Right kidney (tissue), 9 donors: ENCODE data around the gene GLDC.
"Not testable (repeated sequence)": the region's sequence is repeated elsewhere in the genome, so short reads cannot be mapped to it uniquely, and the experiment has no call there.

ENCODE experiments used
- DNase-seq: peaks from one replicate; pipeline ENCODE4 v3.0.0-alpha.2; 2016
- long read RNA-seq, 8 donors: transcript quantifications; one replicate each; lab custom pipeline, GENCODE V29; 2026

GLDC gene
- long read RNA-seq, donor 1, partial matches to known transcripts = 0 of 1 reads
- long read RNA-seq, donor 1, other reads (novel, unspliced or antisense) = 0 of 1 reads
- long read RNA-seq, donor 2, partial matches to known transcripts = 0 of 1 reads
- long read RNA-seq, donor 2, other reads (novel, unspliced or antisense) = 0 of 1 reads
- long read RNA-seq, donor 3, partial matches to known transcripts = 0 of 1 reads
- long read RNA-seq, donor 3, other reads (novel, unspliced or antisense) = 0 of 1 reads
- long read RNA-seq, donor 4, partial matches to known transcripts = 0 of 2 reads
- long read RNA-seq, donor 4, other reads (novel, unspliced or antisense) = 0 of 2 reads
- long read RNA-seq, donor 5, transcript GLDC-201 (25 exons, 3,900 nt) = major isoform, 7 of 7 reads
- long read RNA-seq, donor 5, partial matches to known transcripts = 0 of 7 reads
- long read RNA-seq, donor 5, other reads (novel, unspliced or antisense) = 0 of 7 reads
- long read RNA-seq, donor 6, partial matches to known transcripts = 0 of 2 reads
- long read RNA-seq, donor 6, other reads (novel, unspliced or antisense) = 0 of 2 reads
- long read RNA-seq, donor 7, transcript GLDC-201 (25 exons, 3,900 nt) = major isoform, 5 of 5 reads
- long read RNA-seq, donor 7, partial matches to known transcripts = 0 of 5 reads
- long read RNA-seq, donor 7, other reads (novel, unspliced or antisense) = 0 of 5 reads
- long read RNA-seq, donor 8, partial matches to known transcripts = 0 of 3 reads
- long read RNA-seq, donor 8, other reads (novel, unspliced or antisense) = 0 of 3 reads

DNA sequence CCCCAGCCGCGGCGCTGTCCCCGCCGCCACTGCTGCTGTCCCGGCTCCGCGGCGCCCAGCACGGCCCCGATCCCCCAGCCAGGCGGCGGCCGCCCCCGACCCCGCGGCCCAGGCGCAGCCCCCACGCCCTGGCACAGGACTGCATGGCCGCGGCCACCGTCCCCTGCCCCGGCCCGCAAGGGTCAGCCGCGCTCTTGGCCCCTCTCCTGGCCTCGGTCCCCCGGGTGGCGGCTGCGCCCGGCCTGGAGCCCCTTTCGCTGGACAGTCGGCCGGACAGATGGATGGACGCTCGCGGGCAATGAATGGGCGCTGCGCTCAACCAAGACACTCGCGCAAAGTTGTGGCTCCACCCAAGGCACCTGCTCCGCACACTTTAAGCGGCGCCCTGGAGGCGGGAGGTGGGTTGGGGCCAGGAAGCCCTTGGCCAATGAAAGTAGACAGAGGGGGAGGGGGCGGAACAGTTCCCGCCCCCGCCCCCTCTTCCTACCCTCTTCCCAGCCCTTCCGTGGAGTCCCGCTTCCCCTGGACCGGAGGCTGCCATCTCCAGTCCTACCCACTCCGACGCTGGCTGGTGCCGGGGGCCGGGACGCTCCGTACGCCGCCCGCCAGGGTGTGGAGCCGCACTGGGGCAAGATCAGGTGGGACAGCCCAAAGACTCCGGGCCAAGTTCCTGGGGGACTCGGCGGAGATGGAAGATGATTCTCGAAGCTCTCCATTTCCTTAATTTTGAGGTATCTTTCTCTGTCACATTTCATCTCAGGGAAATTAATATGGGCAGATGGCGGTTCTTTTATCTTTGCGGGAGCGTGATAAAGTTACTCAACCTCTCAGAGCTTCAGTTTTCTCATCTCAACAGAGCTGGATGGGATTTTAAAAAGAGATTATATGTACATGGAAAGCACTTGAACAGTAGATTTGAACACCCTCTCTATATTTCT is at the start of gene GLDC:
Gene GLDC (minus strand): TSS at position 375 of the 938 bp plus-strand sequence. CDS start 230 bp downstream, at position 145.
- DNase-seq = peak; percentile 80

DNA sequence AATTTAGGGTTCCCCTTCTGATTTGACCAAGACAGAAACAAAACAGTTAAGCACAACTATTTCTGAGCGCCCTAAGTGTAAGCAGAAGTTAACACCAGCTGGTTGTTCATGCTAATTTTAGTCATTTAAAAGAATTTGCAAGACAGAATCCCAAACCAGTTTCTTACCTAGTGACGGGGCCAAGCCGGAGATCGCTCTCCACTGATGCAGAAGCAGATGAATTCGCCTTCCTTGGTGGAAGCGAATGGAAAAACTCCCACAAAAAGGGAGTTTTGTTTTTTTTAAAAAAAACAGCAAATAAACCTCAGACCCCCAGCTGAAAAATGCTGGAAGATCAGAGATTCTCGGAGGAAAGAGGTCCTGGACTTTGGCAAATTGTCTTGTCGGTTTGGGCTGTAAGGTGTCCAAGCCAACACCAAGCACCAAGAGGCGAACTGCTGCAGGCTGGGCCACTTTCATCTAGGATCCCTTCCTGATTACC is 47.4 kb upstream of the GLDC start:
- no peak for DNase-seq

DNA sequence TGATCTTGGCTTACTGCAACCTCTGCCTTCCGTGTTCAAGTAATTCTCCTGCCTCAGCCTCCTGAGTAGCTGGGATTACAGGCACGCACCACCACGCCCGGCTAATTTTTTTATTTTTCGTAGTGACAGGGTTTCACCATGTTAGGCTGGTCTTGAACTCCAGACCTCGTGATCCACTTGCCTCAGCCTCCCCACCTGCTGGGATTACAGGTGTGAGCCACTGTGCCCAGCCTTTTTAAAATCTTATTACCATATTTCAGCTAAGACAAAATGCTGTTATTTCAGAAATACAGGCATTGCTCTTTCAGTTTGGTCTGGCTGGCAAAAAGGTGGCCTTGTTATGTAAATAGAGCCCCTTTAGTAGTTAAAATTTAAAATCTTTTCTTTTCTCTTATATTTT is 46.9 kb upstream of the GLDC start:
- no peak for DNase-seq

- not testable (repeated sequence) for DNase-seq
These were observed 45.1 kb upstream of the GLDC start for GRCh38 chr9:6690675-6691070.

DNA sequence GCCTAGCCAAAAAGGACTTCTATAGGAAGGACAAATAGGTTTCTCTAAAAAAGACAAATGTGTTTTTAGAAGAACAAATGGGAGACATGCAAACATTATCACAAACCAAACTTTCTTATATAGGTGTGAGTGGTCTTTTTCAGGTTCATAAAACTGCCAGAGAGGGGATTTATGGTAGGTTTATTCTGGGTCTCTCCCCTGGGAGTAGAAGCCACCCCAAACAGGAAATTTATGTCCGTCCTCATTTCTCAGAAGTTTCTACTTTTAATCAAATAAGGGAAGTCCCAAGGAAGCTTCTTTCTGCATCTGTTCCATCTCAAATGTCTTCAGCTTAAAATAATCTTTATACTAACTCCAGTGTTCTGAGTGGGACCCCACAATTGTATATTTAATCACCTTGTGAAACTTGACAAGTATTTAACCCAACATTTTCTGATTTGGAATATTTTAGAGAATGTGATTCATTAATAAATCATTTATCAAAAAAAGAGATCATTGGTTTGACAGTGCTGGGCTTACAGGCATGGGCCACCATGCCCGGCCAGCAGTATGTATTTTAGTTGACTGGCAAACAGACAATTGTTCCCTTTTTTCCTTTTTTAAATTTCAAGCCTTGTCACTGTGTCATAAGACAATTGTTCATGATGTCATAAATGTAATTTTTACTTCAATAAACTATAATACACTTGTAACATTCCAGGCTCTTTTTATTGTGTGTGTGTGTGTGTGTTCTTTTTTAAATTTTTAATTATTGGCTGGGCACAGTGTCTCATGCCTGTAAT is 44.6 kb upstream of the GLDC start:
- DNase-seq = no peak

DNA sequence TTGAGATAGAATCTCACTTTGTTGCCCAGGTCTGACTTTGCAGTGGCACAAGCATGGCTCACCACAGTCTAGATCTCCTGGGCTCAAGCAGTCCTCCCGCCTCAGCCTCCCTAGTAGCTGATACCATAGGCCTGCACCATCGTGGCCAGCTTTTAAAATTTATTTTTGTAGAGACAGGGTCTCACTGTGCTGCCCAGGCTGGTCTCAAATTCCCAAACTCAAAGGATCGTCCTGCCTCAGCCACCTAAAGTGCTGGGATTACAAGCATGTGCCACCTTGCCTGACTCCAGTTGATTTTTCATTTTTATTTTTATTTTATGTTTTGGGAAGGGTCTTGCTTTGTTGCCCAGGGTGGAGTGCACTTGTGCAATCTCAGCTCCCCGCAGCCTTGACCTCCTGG is 41.7 kb upstream of the GLDC start:
- no peak for DNase-seq

DNA sequence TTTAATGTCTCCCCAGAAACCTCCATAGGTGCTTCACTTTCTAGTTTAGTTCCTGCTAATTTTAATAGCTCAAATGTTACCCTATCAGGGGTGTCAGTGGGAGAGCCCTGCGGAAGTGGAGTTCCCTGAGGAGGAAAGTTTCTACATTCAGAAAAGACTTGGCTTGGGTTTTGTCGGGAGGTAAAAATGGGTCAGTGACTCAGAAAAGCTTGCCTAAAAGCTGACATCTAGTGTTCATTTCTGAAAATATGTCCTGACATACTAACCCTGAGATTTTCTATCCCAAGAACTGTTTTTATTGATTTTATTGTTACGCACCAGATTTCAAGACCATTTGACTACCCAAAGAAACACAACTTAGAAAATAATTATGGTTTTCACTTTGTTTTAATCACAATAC is 40.9 kb upstream of the GLDC start:
- DNase-seq = no peak

DNA sequence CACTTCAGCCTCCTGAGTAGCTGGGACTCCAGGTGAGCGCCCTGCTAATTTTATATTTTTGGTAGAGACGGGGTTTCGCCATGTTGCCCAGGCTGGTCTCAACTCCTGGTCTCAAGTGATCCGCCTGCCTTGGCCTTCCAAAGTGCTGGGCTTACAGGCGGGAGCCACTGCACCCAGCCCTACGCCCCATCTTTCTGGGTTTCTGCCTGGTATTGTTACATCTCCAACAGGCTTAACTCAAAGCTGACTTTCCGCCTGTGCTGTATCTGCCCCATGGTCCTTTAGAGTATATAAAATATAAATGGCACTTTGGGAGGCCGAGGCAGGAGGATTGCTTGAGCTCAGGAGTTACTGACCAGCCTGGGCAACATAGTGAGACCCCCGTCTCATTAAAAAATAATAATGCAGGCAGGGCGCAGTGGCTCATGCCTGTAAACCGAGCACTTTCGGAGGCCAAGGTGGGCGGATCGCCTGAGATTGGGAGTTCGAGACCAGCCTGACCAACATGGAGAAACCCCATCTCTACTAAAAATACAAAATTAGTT is 36.5 kb upstream of the GLDC start:
- no peak for DNase-seq

DNA sequence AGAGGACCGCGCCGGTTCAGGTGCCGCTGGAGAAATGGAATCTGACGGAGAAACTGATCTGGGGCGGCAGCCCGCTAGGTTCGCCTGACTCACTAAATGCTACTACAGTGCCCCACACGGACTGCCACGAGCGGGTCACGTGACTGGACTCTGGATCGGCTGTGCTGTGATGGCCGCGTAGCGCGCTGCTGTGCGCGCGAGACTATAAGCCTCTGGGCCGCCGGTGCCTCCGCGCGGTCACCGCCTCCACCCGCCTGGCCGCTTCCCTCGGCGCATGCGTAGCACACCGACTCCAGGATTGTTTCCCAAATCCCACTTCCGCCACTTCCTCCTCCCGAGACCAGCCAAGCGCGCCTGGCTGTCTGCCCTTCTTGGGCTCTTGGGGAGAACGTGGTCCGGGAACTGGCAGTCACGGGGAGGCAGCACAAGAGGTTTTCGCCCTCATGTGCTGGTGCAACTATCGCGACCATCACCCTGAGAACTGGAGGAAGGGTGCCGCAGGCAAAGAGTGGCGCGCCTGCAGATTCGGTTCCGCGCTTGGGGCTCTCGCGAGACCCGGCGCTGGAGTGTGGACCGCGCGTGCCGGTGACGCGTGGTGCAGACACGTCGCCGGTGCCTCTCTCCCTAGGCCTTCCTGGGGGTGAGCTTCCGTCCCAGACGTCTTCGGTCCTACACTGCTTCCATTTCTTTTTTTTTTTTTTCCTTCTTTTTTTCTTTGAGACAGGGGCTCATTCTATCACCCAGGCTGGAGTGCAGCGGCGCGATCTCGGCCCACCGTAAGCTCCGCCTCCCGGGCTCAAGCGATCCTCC is 35.8 kb upstream of the GLDC start:
- DNase-seq = peak; percentile 100

DNA sequence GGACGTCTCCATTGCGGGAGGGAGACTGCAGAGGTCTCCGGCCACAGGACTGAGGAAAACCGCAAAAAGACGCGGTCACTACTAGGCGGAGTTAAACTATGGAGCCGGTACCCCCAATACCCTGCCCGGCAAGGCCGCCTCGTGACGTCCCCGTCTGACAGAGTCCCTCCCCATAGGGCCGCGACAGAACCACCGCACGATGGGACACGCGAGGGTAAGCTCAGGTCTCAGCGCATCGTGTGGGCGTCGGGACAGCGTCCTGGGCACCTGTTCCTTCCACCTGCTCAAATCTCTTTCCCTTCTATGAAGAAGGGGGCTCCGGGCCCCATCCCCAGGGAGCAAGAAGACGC is 35.2 kb upstream of the GLDC start:
- no peak for DNase-seq

GRCh38 chr9:6677803-6678202 is 32.3 kb upstream of the GLDC start:
- no peak for DNase-seq

DNA sequence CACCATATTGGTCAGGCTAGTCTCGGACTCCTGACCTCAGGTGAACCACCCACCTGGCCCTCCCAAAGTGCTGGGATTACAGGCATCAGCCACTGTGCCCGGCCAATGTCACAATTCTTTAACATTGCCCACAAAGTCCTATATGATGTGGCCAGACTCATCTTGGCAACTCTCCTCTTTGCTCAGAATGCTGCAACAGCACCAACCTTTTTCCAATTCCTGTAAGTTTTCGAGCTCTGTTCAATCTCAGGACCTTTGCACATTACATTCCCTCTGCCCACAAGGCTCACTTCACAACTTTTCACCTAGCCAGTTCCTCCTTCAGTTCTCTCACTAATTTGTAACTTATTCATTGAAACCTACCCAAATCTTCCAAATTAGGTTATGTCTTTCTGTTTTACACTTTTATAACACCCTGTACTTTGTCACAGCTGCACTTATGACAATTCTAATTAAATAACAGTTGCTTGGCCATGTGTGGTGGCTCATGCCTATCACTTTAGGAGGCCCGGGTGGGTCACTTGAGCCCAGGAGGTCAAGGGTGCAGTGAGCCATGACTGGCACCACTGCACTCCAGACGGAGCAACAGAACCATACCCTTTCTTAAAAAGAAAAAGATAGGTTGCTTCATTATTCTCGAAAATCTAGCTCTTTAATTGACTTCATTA is 30.9 kb upstream of the GLDC start:
- no peak for DNase-seq

DNA sequence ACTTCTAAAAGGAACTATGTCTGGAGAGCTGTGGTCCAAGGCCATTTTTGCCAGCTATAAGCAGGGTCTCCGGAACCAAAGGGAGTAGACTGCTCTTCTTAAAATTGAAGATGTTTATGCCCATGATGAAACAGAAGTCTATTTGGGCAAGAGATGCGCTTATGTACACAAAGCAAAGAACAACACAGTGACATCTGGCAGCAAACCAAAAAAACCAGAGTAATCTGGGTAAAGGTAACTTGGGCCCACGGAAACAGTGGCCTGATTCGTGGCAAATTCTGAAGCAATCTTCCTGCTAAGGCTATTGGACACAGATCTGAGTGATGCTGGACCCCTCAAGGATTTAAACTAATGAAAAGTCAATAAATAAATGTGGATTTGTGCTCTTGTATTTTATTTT is 29.7 kb upstream of the GLDC start:
- DNase-seq = no peak

DNA sequence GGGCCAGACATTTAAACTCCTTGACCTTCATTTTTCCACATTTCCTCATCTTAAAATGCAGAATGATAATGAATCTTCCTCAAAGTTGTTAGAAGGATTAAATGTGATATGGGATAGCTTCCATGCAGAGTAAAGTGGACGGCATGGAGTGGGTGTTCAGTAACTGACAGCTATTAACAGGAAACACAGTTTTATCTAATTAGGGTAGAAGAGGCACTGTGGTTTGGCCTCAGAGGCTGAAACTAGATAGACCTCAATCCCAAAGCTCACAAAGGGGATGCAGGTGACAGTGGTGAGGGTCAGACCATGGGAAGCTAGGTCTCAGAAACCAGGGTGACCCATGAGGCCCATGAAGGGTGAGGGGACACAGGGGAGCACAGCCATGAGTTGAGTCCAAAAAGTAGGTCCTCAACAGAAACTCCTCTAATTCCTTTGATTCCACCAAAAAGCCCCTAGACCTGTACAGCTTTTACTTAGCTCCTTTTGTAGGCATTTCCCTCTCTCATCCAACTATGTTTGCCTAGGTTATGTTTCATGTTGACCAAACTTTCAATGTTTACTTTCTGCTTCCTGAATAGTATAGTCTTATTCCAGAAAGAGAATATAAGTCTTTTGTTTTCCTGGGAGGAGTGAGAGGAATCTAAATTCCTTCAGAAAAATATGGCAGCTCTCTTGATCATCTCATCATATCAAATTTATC is 27.9 kb upstream of the GLDC start:
- DNase-seq = no peak

- no peak for DNase-seq
These were observed 26.6 kb upstream of the GLDC start for GRCh38 chr9:6672118-6672517.

DNA sequence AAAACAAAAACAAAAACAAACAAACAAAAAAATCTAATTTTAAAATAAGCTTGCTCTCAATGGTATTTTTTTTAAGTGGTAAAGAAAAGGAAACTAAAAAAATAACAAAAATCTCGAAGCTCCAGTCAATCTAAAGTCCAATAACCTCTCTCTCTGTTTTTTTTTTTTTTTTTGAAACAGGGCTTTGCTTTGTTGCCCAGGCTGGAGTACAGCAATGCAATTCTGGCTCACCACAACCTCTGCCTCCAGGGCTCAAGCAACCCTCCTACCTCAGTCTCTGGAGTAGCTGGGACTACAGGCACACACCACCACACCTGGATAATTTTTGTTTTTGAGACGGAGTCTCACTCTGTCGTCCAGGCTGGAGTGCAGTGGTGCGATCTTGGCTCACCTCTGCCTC is 25.9 kb upstream of the GLDC start:
- no peak for DNase-seq

- DNase-seq = no peak
These were observed 24.4 kb upstream of the GLDC start for GRCh38 chr9:6669881-6670280.

GRCh38 chr9:6667633-6668280 is 22.2 kb upstream of the GLDC start:
- DNase-seq = peak; percentile 21

DNA sequence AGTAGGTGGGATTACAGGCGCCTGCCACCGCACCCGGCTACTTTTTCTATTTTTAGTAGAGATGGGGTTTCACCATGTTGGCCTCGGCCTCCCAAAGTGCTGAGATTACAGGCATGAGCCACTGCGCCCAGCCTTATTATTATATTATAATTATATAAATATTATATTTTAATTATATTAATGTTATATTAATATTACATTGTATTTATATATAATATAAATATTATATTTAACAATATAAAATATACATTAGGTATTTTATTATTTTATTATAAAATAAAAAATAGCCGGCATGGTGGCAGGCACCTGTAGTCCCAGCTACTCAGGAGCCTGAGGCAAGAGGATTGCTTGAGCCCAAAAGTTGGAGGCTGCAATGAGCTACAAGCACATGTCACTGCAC is 21.6 kb upstream of the GLDC start:
- DNase-seq = no peak
